Activated CD8-positive, alpha-beta memory T cell treated with anti-CD3 and anti-CD28 coated beads, Interleukin-2, amount 50 U/mL, for 48 hours (primary cell): Measurements from ENCODE around the gene CRPPA.

Experiments
- DNase-seq: peaks from one replicate; pipeline ENCODE4 v3.0.0-alpha.2; 2020

Gene CRPPA

DNA sequence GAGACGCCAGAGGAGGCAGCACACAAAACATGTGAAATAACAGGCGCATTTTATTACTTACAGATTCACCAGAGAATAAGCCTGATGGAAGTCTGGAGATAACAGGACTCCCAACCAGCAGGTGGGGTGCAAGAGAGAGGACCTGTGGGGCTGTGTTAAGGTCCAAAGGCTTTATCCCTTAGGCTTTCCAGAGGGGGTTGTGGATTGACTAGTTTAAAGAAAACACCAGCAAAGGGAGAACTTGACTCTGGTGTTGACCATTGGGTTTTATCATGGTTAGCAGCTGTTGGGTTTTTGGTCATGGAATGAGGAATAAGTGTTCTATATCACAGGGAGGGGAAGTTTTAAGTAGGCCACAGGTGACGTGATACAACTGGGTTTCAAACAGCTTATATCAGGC, 1.6 kb upstream of the CRPPA start:
- DNase-seq = no peak

DNA sequence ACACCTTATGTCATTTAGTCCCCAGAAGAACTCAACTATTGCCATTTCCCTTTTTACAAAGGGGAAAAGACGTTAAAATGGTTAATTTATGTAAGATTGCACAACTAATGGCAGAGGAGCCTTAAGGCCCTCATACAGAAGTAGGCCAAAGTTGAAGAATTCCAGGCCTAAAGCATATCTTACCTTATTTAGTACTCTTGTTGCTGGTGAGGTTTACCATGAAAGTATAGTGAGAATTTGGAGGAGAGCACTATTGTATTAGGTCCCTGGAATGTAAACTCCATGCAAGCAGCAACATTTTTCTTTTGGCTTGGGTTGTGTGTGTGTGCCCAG, 731 bp upstream of the CRPPA start:
- no peak for DNase-seq

DNA sequence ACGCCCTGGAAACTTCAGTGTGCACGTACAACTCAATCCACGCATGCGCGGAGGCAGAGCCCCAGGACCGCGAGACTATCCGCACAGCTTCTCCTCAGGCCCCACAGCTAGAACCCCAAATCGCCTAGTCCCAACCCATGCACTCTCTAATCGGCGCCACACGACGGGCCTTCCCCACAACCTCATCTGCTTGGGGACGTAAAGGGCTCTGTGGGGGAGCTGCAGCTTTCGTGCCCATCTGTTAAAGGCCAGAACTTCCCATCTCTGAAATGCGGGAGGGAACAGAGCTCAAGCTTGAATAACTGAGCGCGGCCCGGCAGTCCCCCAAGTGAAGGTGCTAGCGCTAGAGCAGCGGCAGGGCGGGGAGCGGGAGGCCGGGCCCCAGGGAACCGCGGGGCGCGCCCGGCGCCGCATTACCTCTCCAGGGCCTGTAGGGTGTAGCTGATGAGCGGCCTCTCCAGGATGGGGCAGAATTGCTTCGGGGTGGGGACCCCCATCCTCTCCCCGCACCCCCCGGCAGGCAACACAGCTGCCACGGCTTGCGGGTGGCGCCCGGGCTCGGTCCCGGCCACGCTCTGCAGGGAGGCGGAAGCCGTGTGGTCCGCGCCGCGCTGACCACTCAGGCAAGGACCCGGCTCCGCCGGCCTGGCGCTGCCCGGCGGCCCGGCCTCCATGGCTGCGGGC, 547 bp downstream of the CRPPA start:
- peak; percentile 88 for DNase-seq

DNA sequence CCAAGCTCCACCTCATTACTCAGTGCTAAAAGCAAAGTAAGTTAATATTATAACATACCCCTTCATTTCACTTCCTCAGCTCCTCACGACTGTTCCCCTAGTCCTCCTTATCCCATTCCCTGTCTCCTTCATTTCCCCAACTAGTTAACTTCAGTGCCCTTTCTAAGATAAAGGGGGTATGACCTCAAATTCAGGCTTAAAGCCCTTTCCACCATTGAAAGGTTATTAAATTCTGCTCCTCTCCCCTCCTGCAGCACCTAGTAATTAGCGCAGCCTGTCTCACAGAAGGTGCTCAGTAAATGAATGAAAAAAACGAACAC, 1.0 kb downstream of the CRPPA start:
- no peak for DNase-seq

DNA sequence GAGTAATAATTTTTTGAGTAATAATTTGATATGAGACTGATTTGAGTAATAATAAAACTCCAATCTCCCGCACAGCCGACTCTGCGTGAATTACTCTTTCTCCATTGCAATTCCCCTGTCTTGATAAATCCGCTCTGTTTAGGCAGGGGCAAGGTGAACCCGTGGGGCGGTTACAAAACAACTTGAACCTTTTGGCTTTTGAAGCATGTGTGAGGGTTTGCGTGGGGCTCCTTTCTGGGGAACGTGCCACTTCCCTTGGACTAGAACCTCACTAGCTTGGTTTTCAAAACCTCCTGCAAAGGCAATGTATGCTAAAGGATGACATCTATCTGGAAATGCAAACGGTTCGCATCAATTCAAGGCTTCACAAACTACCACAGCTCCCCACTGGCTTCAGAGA, 1.5 kb downstream of the CRPPA start:
- no peak for DNase-seq

DNA sequence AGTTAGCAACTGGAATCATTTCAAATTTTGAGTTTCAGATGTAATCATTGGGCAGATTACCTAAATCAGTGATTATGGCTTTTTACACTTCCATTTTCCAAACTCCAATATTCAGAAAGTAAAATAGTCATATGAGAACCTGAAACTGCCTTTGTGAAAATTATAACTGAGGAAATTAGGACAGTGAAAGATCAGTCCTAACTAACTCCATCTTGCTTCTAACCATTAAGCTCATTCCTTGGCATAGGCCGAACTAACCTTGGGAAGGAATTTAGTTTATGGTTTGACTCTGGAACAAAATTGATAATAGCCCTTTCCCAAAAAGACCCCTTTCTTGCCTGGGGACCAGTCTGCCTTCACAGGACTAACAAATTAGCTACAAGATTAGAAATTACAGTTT, 2.2 kb downstream of the CRPPA start:
- DNase-seq = no peak

DNA sequence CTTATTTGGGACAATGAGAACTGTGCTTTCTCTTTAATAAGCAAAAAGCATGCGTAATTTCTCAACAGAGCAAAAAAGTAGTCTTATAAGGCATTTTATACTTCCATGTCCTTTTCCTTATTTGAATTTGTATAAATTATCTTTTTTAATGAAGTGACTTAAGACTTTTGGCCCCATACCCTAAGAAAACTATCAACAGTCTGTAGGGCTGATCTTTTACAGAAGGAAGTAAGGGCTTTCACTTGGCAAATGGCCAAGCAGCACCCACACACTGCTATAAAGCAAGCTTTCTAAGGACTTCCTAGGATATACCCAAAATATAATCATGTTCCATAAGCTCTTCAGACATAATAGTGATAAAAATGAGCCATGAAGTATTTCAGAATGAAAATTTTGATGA, 3.4 kb downstream of the CRPPA start:
- DNase-seq = no peak

DNA sequence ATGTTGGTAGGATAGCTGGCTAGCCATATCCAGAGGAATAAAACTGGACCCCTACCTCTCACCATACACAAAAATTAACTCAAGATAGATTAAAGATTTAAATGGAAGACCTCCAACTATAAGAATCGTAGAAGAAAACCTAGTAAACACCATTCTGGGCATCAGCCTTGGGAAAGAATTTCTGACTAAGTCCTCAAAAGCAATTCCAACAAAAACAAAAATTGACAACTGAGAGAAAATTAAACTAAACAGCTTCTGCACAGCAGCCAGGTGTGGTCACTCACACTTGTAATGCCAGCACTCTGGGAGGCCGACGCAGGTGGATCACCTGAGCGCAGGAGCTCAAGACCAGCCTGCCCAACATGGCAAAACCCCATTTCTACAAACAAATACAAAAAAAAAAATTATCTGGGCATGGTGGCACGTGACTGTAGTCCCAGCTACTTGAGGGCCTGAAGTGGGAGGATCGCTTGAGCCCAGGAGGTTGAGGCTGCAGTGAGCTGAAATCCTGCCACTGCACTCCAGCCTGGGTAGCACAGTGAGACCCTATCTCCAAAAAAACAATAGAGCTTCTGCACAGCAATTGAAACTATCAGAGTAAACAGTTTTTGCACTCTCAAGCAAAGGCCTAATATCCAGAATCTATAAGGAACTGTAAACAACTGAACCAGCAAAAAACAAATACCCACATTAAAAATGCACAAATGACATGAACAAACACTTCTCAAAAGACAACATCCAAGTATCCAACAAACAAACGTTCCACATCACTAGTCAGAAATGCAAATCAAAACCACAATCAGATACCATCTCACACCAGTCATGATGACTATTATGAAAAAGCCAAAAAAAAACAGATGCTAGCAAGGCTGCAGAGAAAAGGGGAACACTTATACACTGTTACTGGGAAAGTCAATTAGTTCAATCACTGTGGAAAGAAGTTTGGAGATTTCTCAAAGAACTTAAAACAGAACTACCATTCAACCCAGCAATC, 4.8 kb downstream of the CRPPA start:
- no peak for DNase-seq

DNA sequence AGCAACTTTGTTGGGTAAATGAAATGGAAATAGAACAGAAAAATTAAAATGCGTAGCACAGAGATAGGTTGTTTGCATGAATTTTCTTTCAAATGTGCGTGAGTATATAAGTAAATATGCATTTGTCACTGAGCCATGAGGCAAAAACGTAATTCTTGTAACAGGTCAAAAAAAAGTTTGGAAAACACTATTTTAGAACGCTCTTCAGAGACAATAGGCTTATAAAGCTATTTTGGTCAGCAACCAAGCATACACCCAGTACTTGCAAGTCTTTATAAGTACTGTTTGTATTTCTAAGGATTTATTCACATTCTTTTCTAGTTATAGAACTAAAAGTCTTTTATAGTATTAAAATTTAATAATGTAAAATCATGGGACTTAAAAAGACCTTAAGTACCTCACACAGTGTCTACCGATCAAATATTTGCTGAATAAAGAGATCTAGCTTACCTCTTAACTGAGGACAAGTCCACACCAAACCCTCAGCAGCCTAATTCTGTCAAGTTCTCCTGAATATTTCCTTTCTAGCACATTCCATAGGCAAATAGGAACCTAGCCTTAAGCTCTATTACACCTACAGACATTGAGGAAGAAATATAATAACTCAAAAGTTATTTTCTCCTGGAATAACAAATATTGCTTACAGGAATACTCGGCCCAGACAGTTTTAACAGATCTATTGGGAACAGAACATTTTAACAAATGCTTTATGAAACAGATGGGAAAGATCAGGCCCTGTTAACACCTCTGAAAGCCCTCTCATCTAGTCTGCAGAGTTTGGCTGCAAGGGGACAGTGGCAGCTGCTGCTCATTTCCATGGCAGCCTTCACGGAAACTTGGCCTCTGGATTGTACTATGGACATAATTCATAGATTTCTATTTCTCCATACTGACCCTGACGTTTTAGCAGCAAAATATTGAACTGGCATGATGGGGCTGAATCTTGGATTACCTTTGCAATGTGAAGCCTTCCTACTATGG, 8.8 kb downstream of the CRPPA start:
- DNase-seq = no peak

DNA sequence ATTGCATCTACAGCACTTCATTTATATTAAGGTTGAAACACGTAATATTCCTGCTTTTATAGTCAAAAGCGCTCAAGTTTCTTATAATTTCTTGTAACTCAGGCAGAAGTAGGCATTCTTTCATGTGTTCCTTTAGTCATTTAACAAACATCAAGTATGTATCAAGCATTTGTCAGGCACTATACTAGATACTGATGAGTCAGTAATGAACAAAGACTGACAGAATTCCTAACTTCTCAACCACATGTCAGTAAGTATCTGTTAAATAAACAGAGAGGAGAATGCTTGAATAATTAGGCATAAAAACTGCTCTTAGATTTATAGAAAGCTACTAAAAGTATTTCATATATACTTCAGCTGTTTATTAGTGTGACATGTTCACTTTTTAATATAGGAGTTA, 9.9 kb downstream of the CRPPA start:
- no peak for DNase-seq

DNA sequence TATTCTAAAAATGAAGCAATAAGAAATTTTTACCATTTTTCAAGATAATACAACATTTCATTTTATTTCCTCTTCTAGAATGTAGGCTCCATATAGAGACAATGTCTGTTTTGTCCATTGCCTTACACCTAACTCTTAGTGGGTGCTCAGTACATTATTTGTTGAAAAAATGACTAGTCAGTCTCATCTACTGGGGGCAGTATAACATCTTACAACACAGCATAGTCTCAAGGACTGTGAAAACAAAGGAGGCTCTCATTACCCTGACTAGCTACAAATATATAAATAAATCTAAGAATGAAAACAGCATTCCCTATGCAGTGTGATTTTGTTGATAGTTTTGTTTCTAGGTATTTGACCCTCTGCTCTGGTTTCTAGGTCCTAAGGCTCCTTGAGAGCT, 11.6 kb downstream of the CRPPA start:
- DNase-seq = no peak

DNA sequence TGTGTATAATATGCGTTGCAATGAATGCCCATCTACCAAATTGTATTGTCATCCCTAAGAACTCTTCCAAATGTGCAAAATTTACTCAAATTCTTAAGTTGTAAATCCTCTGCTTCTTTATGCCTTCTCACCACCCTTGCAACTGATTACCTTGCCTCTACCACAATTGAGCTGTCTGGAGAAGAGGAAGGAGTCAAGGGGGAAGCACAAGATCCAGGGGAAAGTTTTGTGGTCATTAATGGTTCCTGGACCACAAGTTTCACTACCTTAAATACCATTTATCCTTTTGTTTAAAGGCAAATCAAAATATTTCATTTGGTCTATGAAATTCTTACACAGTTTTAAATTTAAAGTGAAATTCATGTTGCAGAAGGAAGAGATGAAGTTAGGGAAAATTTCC, 16.7 kb downstream of the CRPPA start:
- DNase-seq = no peak

DNA sequence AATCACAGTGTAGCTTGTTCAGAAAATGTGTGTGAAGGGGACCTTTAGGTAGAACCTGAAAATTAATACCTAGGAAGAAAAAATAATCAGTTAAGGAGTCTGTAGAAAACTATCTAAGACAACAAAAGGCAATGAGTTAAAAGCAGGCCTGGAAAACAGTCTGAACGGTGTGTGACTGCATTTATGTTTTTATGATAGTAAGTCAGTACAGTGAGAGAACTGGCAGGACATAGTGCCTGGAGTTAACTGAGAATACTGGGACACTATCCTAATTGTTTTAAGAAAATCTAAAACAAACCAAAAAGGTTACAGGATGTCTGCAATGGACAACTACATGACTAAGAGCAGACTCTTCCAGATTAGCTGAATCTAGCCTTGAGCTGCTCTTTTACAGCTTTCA, 17.9 kb downstream of the CRPPA start:
- DNase-seq = no peak

DNA sequence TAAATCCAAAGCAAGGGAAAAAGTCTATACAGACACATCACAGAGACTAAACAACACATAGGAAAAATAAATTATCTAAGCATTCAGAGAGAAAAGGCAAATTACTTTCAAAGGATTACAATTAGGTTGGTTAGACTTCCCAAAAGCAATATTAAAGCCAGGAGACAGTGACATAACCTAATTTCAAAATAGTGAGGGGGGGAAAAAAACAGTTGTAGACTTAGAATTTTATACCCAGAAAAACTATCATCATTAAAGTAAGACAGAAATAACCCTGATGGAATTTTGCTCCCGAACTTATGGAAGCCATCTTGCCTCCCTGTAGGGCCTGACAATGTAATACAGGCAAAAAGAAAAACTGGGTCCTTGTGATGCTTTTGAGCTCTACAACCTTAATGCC, 18.4 kb downstream of the CRPPA start:
- no peak for DNase-seq

DNA sequence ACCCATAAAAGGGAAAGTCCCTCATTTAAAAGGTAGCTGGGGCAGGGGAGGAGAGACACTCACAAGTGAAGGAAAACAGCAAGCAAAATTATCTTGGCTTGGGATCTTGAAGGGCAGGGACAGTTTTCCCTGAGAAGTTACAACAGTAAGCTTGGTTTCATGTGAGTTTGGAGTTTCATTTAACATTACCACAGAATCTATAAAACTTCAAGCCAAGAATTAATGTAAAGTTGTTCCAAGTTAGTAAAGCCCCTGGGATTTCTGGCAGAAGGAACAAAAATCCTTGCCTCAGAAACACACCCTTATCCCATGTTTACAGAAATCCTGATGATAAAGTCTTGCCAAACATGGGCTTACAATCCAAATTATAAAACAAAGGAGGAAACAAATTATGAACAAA, 19.2 kb downstream of the CRPPA start:
- DNase-seq = no peak

DNA sequence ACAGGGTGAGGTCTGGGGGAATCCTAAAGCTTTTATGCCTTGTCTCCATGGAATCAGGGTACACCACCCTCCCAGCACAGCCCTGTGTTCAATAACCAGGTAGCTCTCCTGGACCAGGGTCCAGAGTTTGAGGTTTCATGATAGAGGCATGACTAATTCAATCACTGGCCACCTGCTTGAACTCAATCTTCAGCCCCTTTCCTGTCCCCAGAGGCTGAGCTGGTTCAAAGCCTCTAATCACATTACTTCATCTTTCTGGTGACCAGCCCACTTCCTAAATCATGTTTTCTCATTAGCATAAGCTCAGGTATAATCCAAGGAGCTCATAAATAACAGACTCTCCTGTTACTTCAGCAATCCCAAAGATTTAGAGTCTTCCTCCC, 20.5 kb downstream of the CRPPA start:
- no peak for DNase-seq

DNA sequence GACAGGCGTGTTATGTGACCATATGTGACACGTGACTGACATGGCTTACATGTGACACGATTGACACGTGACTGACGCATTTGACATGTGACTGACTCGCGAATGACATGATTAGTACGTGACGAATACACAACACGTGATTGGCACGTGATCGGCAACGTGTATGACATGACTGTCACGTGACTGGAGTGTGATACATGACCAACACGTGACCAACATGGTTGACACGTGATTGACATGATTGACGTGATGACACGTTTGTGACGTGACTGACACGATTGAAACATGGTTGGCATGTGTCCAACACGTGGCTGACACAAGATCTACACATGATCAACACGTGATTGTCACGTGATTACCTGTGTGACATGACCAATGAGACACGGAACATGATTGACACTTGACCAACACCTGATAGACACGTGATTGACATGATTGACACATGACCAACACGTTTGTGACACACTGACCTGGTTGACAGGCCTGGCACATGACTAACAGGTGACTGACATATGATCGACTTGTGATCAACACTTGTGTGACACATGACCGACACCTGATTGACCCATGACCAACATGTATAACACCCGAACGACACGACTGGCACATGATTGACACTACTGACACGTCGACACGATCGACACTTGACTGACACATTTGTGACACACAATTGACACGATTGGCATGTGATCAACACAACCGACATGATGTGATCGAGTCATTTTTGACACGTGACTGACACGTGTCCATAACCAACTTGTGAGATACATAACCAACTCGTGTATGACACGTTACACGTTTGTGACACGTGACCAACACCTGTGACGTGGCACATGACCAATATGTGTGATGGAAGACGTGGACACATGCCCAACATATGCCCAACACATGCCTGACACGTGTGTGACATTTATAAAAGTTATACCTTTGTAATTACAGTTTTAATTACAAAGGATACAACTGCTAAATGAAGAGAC, 21.1 kb downstream of the CRPPA start:
- DNase-seq = no peak

DNA sequence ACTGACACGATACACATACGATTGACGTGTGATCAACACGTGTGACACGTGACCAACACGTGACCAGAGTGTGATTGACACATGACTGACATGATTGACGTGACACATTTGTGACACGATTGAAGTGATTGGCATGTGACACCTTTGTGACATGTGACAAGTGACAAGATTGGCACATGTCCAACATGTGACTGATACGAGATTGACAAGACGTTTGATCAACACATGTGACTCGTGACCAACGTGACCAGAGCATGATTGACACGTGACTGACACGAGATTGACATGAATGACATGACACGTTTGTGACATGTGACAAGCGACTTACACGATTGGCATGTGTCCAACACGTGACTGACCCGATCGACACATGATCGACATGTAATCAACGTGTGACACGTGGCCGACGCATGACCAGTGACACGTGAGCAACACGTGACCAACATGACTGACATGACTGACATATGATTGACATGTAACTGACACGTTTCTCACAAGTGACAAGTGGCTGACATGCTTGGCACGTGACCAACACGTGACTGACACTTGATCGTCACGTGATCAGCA, 22.0 kb downstream of the CRPPA start:
- no peak for DNase-seq

DNA sequence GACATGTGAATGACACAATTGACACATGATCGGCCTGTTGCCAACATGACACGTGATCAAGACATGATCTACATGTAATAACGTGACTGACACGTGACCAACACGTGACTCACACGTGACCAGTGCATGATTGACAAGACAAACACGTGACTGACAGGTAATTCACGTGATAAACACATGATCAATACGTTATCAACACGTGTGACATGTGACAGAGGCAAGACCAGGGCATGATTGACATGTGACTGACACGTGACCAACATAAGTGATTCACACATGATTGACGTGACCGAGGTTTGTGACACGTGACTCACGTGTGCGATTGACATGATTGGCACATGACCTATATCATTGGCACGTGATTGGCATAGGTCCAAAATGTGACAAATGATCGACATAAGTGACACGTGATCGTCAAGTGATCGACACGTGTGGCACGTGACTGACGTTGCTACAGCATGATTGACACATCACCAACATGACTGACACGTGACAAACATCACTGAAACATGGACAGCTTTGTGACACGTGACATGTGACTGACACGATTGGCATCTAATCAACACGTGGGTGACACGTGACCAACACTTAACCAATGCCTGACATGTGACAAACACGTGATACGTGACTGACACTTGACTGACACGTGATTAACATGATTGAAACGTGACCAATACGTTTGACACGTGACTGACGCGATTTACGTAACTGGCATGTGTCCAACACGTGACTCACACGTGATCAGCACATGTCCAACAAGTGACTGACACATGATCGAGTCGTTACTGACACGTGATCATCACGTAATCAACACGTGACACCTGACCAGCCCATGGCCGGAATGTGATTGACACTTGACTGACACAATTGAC, 23.0 kb downstream of the CRPPA start:
- no peak for DNase-seq

DNA sequence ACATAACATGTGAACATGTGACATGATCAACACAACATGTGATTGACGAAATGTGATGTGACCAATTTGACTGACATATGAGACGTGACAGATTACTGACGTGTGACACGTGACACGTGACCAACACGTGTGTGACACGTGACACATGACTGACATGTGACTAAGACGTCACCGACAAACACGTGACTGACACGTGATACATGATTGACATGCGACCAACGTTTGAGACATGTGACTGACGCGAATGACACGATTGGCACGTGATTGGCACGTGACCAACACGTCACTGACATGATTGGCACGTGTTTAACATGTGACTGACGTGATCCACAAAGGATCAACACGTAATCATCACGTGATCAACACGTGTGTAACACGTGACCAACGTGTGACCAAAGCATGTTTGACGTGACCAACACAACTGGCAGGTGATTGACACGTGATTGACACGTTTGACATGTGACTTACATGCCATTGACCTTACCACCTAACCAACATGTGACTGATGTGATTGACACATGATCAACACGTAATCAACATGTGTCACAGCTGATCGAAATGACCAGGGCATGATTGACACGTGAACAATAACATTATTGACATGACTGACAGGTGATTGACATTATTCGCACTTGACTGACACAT, 23.7 kb downstream of the CRPPA start:
- DNase-seq = no peak
